Activated CD4-positive, alpha-beta memory T cell treated with anti-CD3 and anti-CD28 coated beads, Interleukin-2, amount 10 ng/mL, durations not matched to agents 7 days and 5 days (primary cell): ENCODE data around the gene DDX60. TPM values are rescaled to one million over a fixed set of nuclear protein-coding genes. Genes with fewer than 3 reads are reported as not detected.
A peak's percentile ranks its signal among the peaks of the same experiment; 100 is the strongest.
"Not testable (repeated sequence)": the region's sequence is repeated elsewhere in the genome, so short reads cannot be mapped to it uniquely, and the experiment has no call there.

Experiments used
- CTCF ChIA-PET: fragments of 350-600 bp; sonication (Branson Sonifier 250); formaldehyde crosslinking; loops from one replicate; lab custom pipeline; 2021; ENCODE audit warnings: antibody characterized with exemption, inconsistent platforms; lab: Charles Lee
- POLR2A ChIA-PET: fragments of 350-600 bp; sonication (Branson Sonifier 250); formaldehyde crosslinking; loops from one replicate; lab custom pipeline; 2021; ENCODE audit warnings: antibody characterized with exemption; lab: Charles Lee
- DNase-seq: peaks from one replicate; pipeline ENCODE4 v3.0.0-alpha.2; 2020
- H3K27ac Mint-ChIP-seq: one replicate; pipeline ENCODE4 v1.8.0; 2021; ENCODE audit warnings: mild to moderate bottlenecking, mixed read lengths
- H3K27me3 Mint-ChIP-seq: one replicate; pipeline ENCODE4 v1.8.0; 2021; ENCODE audit warnings: mixed read lengths
- H3K36me3 Mint-ChIP-seq: one replicate; pipeline ENCODE4 v1.8.0; 2021; ENCODE audit warnings: low read depth, mixed read lengths
- H3K4me1 Mint-ChIP-seq: one replicate; pipeline ENCODE4 v1.8.0; 2021; ENCODE audit warnings: mixed read lengths
- H3K4me3 Mint-ChIP-seq: one replicate; pipeline ENCODE4 v1.8.0; 2021; ENCODE audit warnings: mild to moderate bottlenecking, mixed read lengths
- H3K9me3 Mint-ChIP-seq: one replicate; pipeline ENCODE4 v1.8.0; 2021; ENCODE audit warnings: mixed read lengths
- total RNA-seq, 2 experiments: library from RNA; stranded (reverse); gene quantifications; one replicate each; pipeline ENCODE4 v1.2.3, GENCODE V29; 2021

DDX60 gene
- total RNA-seq, 2 experiments from 2014 or later, result 140 to 147 TPM

- Mint-ChIP-seq H3K36me3 (peaks cover 88% of the 10 kb centered on the region), H3K4me3 (no peak overlapping the region), H3K27me3 (no peaks in the 10 kb centered on the region), H3K4me1 (no peaks in the 10 kb centered on the region), H3K27ac (no peak overlapping the region), H3K9me3 (peaks cover 22% of the 10 kb centered on the region)
- CTCF ChIA-PET, result no interaction called here
- POLR2A ChIA-PET, result no interaction called here
- DNase-seq, result no peak
Observed at GRCh38 chr4:168241953-168242352, 76.6 kb downstream of the DDX60 start.

GRCh38 chr4:168240821-168241220, 77.7 kb downstream of the DDX60 start:
- peaks cover 22% of the 10 kb centered on the region for H3K9me3 Mint-ChIP-seq
- ChIA-PET CTCF (no interaction called here), POLR2A (no interaction called here)
- no peaks in the 10 kb centered on the region for H3K27me3 Mint-ChIP-seq
- DNase-seq, result no peak
- H3K4me1 Mint-ChIP-seq, result no peaks in the 10 kb centered on the region
- H3K4me3 Mint-ChIP-seq, result no peak overlapping the region
- H3K36me3 Mint-ChIP-seq, result peaks cover 86% of the 10 kb centered on the region
- no peak overlapping the region for H3K27ac Mint-ChIP-seq

DNA sequence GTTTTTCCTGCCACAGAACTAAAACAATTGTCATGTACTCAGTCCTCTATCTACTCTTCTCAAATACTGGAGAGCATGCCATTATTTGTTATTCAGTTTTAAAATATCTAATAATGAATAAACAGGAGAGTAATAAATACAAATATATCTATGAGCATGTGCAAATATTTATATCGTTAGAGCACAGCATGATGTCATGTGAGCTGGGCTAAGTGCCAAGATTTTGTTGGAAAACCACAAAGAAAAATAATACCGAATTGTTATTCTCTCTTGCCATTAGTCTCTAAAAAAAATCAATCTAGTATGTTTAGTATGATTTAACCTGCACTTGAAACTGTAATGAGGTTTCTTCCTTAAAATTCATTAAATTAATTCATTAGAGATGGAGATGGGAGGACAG, 97.3 kb downstream of the DDX60 start:
- DNase-seq, result no peak
- Mint-ChIP-seq H3K27me3 (no peaks in the 10 kb centered on the region), H3K4me1 (peaks cover 8% of the 10 kb centered on the region), H3K4me3 (no peak overlapping the region), H3K36me3 (peaks cover 84% of the 10 kb centered on the region), H3K9me3 (no peaks in the 10 kb centered on the region), H3K27ac (no peak overlapping the region)
- ChIA-PET POLR2A (no interaction called here), CTCF (no interaction called here)

- Mint-ChIP-seq H3K4me1 (peaks cover 8% of the 10 kb centered on the region), H3K9me3 (no peaks in the 10 kb centered on the region), H3K27me3 (no peaks in the 10 kb centered on the region), H3K27ac (no peak overlapping the region), H3K4me3 (no peak overlapping the region), H3K36me3 (peaks cover 84% of the 10 kb centered on the region)
- DNase-seq, result no peak
- POLR2A ChIA-PET, result no interaction called here
- CTCF ChIA-PET, result no interaction called here
Observed at GRCh38 chr4:168220893-168221292, 97.7 kb downstream of the DDX60 start.

GRCh38 chr4:168218645-168219044, 99.9 kb downstream of the DDX60 start:
- Mint-ChIP-seq H3K4me3 (no peak overlapping the region), H3K27ac (no peak overlapping the region), H3K27me3 (no peaks in the 10 kb centered on the region), H3K4me1 (peaks cover 8% of the 10 kb centered on the region), H3K9me3 (peaks cover 9% of the 10 kb centered on the region), H3K36me3 (peaks cover 89% of the 10 kb centered on the region)
- CTCF ChIA-PET, result no interaction called here
- no peak for DNase-seq
- POLR2A ChIA-PET, result no interaction called here

DNA sequence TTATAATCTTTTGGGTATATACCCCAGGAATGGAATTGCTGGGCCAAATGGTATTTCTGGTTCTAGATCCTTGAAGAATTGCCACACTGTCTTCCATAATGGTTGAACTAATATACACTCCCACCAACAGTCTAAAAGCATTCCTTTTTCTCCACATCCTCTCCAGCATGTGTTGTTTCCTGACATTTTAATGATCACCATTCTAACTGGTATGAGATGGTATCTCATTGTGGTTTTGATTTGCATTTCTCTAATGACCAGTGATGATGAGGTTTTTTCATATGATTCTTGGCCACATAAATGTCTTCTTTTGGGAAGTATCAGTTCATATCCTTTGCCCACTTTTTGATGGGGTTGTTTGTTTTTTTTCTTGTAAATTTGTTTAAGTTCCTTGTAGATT, 105.0 kb downstream of the DDX60 start:
- CTCF ChIA-PET, H3K4me3 Mint-ChIP-seq, DNase-seq, H3K27me3 Mint-ChIP-seq, H3K4me1 Mint-ChIP-seq, POLR2A ChIA-PET, H3K27ac Mint-ChIP-seq: not testable (repeated sequence)
- peaks cover 15% of the 10 kb centered on the region for H3K9me3 Mint-ChIP-seq
- H3K36me3 Mint-ChIP-seq, result peaks cover 76% of the 10 kb centered on the region

GRCh38 chr4:168212656-168213055, 105.9 kb downstream of the DDX60 start:
- Mint-ChIP-seq H3K9me3 (peaks cover 15% of the 10 kb centered on the region), H3K27me3 (no peaks in the 10 kb centered on the region), H3K4me3 (no peak overlapping the region), H3K4me1 (no peaks in the 10 kb centered on the region), H3K36me3 (peaks cover 72% of the 10 kb centered on the region), H3K27ac (no peak overlapping the region)
- ChIA-PET POLR2A (no interaction called here), CTCF (no interaction called here)
- DNase-seq, result no peak

GRCh38 chr4:168208957-168209614, 109.5 kb downstream of the DDX60 start:
- ChIA-PET CTCF (no interaction called here), POLR2A (no interaction called here)
- H3K36me3 Mint-ChIP-seq, result peaks cover 45% of the 10 kb centered on the region
- no peak overlapping the region for H3K4me3 Mint-ChIP-seq
- no peak for DNase-seq
- no peaks in the 10 kb centered on the region for H3K4me1 Mint-ChIP-seq
- H3K27ac Mint-ChIP-seq, result no peak overlapping the region
- peaks cover 22% of the 10 kb centered on the region for H3K9me3 Mint-ChIP-seq
- no peaks in the 10 kb centered on the region for H3K27me3 Mint-ChIP-seq

GRCh38 chr4:168203233-168203911, 115.2 kb downstream of the DDX60 start:
- Mint-ChIP-seq H3K27ac (no peak overlapping the region), H3K4me1 (peaks cover 9% of the 10 kb centered on the region), H3K9me3 (peaks cover 33% of the 10 kb centered on the region), H3K36me3 (peaks cover 20% of the 10 kb centered on the region), H3K27me3 (no peaks in the 10 kb centered on the region), H3K4me3 (no peak overlapping the region)
- CTCF ChIA-PET, result no interaction called here
- POLR2A ChIA-PET, result no interaction called here
- DNase-seq, result no peak

DNA sequence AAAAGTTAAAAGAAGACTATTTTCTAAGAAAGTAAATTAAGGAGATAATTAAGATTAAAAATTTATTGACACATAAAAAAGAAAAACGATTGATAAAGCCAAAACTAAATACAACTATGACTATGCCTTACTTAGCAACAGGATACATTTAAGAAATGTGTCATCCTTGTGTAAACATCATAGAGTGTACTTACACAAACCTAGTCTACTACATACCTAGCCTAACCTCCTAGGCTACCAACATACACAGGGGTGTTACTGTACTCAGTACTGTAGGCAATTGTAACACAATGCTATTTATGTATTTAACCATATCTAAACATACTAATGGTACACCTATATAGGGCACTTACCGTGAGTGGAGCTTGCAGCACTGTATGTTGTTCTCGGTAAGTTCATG, 117.9 kb downstream of the DDX60 start:
- Mint-ChIP-seq H3K4me3 (no peak overlapping the region), H3K27me3 (no peaks in the 10 kb centered on the region), H3K27ac (no peak overlapping the region), H3K36me3 (peaks cover 10% of the 10 kb centered on the region), H3K9me3 (peaks cover 29% of the 10 kb centered on the region), H3K4me1 (peaks cover 9% of the 10 kb centered on the region)
- ChIA-PET CTCF (no interaction called here), POLR2A (no interaction called here)
- DNase-seq, result no peak

GRCh38 chr4:168199260-168199957, 119.1 kb downstream of the DDX60 start:
- ChIA-PET POLR2A (no interaction called here), CTCF (interaction anchor here (1.2 kb wide), 1 partner anchor 19 kb away, joined by 5 read pairs; no protein-coding TSS in a partner anchor)
- no peak overlapping the region for H3K4me3 Mint-ChIP-seq
- H3K4me1 Mint-ChIP-seq, result peaks cover 9% of the 10 kb centered on the region
- no peaks in the 10 kb centered on the region for H3K27me3 Mint-ChIP-seq
- no peak overlapping the region for H3K27ac Mint-ChIP-seq
- peaks cover 21% of the 10 kb centered on the region for H3K9me3 Mint-ChIP-seq
- peaks cover 9% of the 10 kb centered on the region for H3K36me3 Mint-ChIP-seq
- peak; percentile 23 for DNase-seq

GRCh38 chr4:168197926-168198325, 120.6 kb downstream of the DDX60 start:
- peaks cover 9% of the 10 kb centered on the region for H3K9me3 Mint-ChIP-seq
- peaks cover 6% of the 10 kb centered on the region for H3K36me3 Mint-ChIP-seq
- H3K4me3 Mint-ChIP-seq, result no peak overlapping the region
- H3K27ac Mint-ChIP-seq, result no peak overlapping the region
- peaks cover 9% of the 10 kb centered on the region for H3K4me1 Mint-ChIP-seq
- ChIA-PET POLR2A (no interaction called here), CTCF (no interaction called here)
- DNase-seq, result no peak
- H3K27me3 Mint-ChIP-seq, result no peaks in the 10 kb centered on the region

GRCh38 chr4:168188754-168189153, 129.8 kb downstream of the DDX60 start:
- H3K27ac Mint-ChIP-seq, result no peak overlapping the region
- CTCF ChIA-PET, result no interaction called here
- DNase-seq, result no peak
- H3K4me1 Mint-ChIP-seq, result peaks cover 9% of the 10 kb centered on the region
- POLR2A ChIA-PET, result no interaction called here
- H3K9me3 Mint-ChIP-seq, result no peaks in the 10 kb centered on the region
- no peaks in the 10 kb centered on the region for H3K36me3 Mint-ChIP-seq
- peaks cover 2% of the 10 kb centered on the region for H3K27me3 Mint-ChIP-seq
- no peak overlapping the region for H3K4me3 Mint-ChIP-seq
